Astrocyte (in vitro differentiated cells and primary cell): ENCODE data around the gene NOG. TPM values are rescaled to one million over a fixed set of nuclear protein-coding genes. Genes with fewer than 3 reads are reported as not detected.

Experiments used
- DNase-seq: peaks from one replicate; pipeline ENCODE4 v3.0.0-alpha.2; 2010; ENCODE audit warnings: low read depth
- FAIRE-seq: peaks from 2 replicates; lab custom pipeline; 2011; peaks lifted over from hg19 to GRCh38; lab: Jason Lieb, UNC
- H2AFZ ChIP-seq: 2 replicates; pipeline ENCODE4 v1.6.0; 2012; ENCODE audit warnings: low read depth, low read length, inconsistent platforms
- H3K27ac ChIP-seq: 2 replicates; pipeline ENCODE4 v1.5.1; 2011; ENCODE audit warnings: low read depth, low read length, inconsistent platforms
- H3K27me3 ChIP-seq: 2 replicates; pipeline ENCODE4 v1.6.0; 2011; ENCODE audit warnings: low read length, inconsistent platforms; ENCODE audit not compliant: insufficient read depth
- H3K36me3 ChIP-seq: 2 replicates; pipeline ENCODE4 v1.5.1; 2011; ENCODE audit warnings: low read length, inconsistent platforms; ENCODE audit not compliant: insufficient read depth
- H3K4me1 ChIP-seq: 2 replicates; pipeline ENCODE4 v1.5.1; 2011; ENCODE audit warnings: low read length, inconsistent platforms; ENCODE audit not compliant: insufficient read depth
- H3K4me2 ChIP-seq: 2 replicates; pipeline ENCODE4 v1.6.0; 2012; ENCODE audit warnings: low read length, inconsistent platforms
- H3K4me3 ChIP-seq: 2 replicates; pipeline ENCODE4 v1.5.1; 2011; ENCODE audit warnings: low read depth, mild to moderate bottlenecking, low read length, inconsistent platforms; ENCODE audit not compliant: insufficient read depth
- H3K79me2 ChIP-seq: 2 replicates; pipeline ENCODE4 v1.6.0; 2012; ENCODE audit warnings: mild to moderate bottlenecking, low read length, inconsistent platforms; ENCODE audit not compliant: insufficient read depth
- H3K9ac ChIP-seq: 2 replicates; pipeline ENCODE4 v1.6.0; 2012; ENCODE audit warnings: mild to moderate bottlenecking, low read length, inconsistent platforms
- H3K9me3 ChIP-seq: 2 replicates; pipeline ENCODE4 v1.5.1; 2012; ENCODE audit warnings: low read depth, mild to moderate bottlenecking, low read length, inconsistent platforms; ENCODE audit not compliant: insufficient read depth
- H4K20me1 ChIP-seq: 2 replicates; pipeline ENCODE4 v1.6.0; 2012; ENCODE audit warnings: low read length, inconsistent platforms; ENCODE audit not compliant: insufficient read depth
- H3K27ac Mint-ChIP-seq: one replicate; pipeline ENCODE4 v1.8.0; 2021; ENCODE audit warnings: mild to moderate bottlenecking, mixed read lengths; ENCODE audit not compliant: unreplicated experiment
- H3K27me3 Mint-ChIP-seq: one replicate; pipeline ENCODE4 v1.8.0; 2021; ENCODE audit warnings: low read depth, mixed read lengths; ENCODE audit not compliant: unreplicated experiment
- H3K36me3 Mint-ChIP-seq: one replicate; pipeline ENCODE4 v1.8.0; 2021; ENCODE audit warnings: low read depth, mixed read lengths; ENCODE audit not compliant: unreplicated experiment
- H3K4me1 Mint-ChIP-seq: one replicate; pipeline ENCODE4 v1.8.0; 2021; ENCODE audit warnings: low read depth, mixed read lengths; ENCODE audit not compliant: unreplicated experiment
- H3K4me3 Mint-ChIP-seq: one replicate; pipeline ENCODE4 v1.8.0; 2021; ENCODE audit warnings: mild to moderate bottlenecking, moderate library complexity, mixed read lengths; ENCODE audit not compliant: unreplicated experiment
- H3K9me3 Mint-ChIP-seq: one replicate; pipeline ENCODE4 v1.8.0; 2021; ENCODE audit warnings: mild to moderate bottlenecking, mixed read lengths; ENCODE audit not compliant: unreplicated experiment
- CTCF ChIP-seq: IDR thresholded peaks from 2 replicates; pipeline ENCODE4 v1.5.1; 2011; ENCODE audit warnings: low read depth, mild to moderate bottlenecking, inconsistent platforms, low read length, moderate library complexity; ENCODE audit not compliant: insufficient read depth
- EZH2 ChIP-seq: IDR thresholded peaks from 2 replicates; pipeline ENCODE4 v1.6.1; 2012; ENCODE audit warnings: mild to moderate bottlenecking, low read length, inconsistent platforms; ENCODE audit not compliant: insufficient read depth
- total RNA-seq: library from RNA; stranded (reverse); gene quantifications from 2 replicates; pipeline ENCODE4 v1.2.1, GENCODE V29; 2021

NOG gene
- total RNA-seq, 1 donor from 2014 or later = 23.0 TPM

- Mint-ChIP-seq H3K27ac (no peak overlapping the region), H3K36me3 (no peaks in the 10 kb centered on the region), H3K4me1 (no peaks in the 10 kb centered on the region), H3K4me3 (no peak overlapping the region), H3K9me3 (no peaks in the 10 kb centered on the region), H3K27me3 (peaks cover 12% of the 10 kb centered on the region)
- Histone ChIP-seq H4K20me1 (no peaks in the 10 kb centered on the region), H3K9me3 (no peaks in the 10 kb centered on the region), H3K27ac (no peak overlapping the region), H3K27me3 (peaks cover 4% of the 10 kb centered on the region), H3K4me2 (no peak overlapping the region), H3K79me2 (no peaks in the 10 kb centered on the region), H2AFZ (no peak overlapping the region), H3K9ac (no peak overlapping the region), H3K36me3 (no peaks in the 10 kb centered on the region), H3K4me1 (no peaks in the 10 kb centered on the region), H3K4me3 (no peak overlapping the region)
- no peak for FAIRE-seq
- no peak for TF ChIP-seq EZH2
- no peak for TF ChIP-seq CTCF
- no peak for DNase-seq
Observed at GRCh38 chr17:56613131-56613530, 19.6 kb downstream of the NOG start.

- Mint-ChIP-seq H3K27me3 (peaks cover 9% of the 10 kb centered on the region), H3K4me3 (no peak overlapping the region), H3K9me3 (no peaks in the 10 kb centered on the region), H3K4me1 (no peaks in the 10 kb centered on the region), H3K36me3 (no peaks in the 10 kb centered on the region), H3K27ac (no peak overlapping the region)
- Histone ChIP-seq H3K9ac (no peak overlapping the region), H3K4me1 (no peaks in the 10 kb centered on the region), H3K27ac (no peak overlapping the region), H3K4me3 (no peak overlapping the region), H4K20me1 (no peaks in the 10 kb centered on the region), H3K79me2 (no peaks in the 10 kb centered on the region), H3K9me3 (no peaks in the 10 kb centered on the region), H2AFZ (no peak overlapping the region), H3K4me2 (no peak overlapping the region), H3K27me3 (peaks cover 4% of the 10 kb centered on the region), H3K36me3 (no peaks in the 10 kb centered on the region)
- no peak for TF ChIP-seq CTCF
- no peak for TF ChIP-seq EZH2
- DNase-seq = no peak
- no peak for FAIRE-seq
Observed at GRCh38 chr17:56614522-56614921, 21.0 kb downstream of the NOG start.

GRCh38 chr17:56616239-56616638 lies 22.7 kb downstream of the NOG start:
- no peaks in the 10 kb centered on the region for H3K79me2 ChIP-seq

More at GRCh38 chr17:56616239-56616638, 22.7 kb downstream of the NOG start:
- no peak overlapping the region for H2AFZ ChIP-seq
- H3K27ac ChIP-seq = no peak overlapping the region
- H3K9ac ChIP-seq = no peak overlapping the region
- H3K9me3 ChIP-seq = no peaks in the 10 kb centered on the region
- H3K36me3 ChIP-seq = no peaks in the 10 kb centered on the region
- Mint-ChIP-seq H3K27ac (no peak overlapping the region), H3K4me1 (no peaks in the 10 kb centered on the region), H3K36me3 (no peaks in the 10 kb centered on the region), H3K4me3 (no peak overlapping the region), H3K27me3 (peaks cover 19% of the 10 kb centered on the region), H3K9me3 (no peaks in the 10 kb centered on the region)
- no peaks in the 10 kb centered on the region for H3K27me3 ChIP-seq
- DNase-seq (no peak), FAIRE-seq (no peak)
- no peak overlapping the region for H3K4me3 ChIP-seq
- no peaks in the 10 kb centered on the region for H3K4me1 ChIP-seq
- no peak overlapping the region for H3K4me2 ChIP-seq
- no peaks in the 10 kb centered on the region for H4K20me1 ChIP-seq
- TF ChIP-seq CTCF = no peak
